ENCODE results near the gene EGFLAM.

The EGFLAM gene
- total RNA-seq = 0 to 0.26 reads per million in 2 donors

GRCh38 chr5:38258319-38259061 lies at the start of gene EGFLAM:
Gene EGFLAM (plus strand): TSS chr5:38258559. CDS start chr5:38258755, 196 bp downstream.
- DNase-seq = no peak

DNA sequence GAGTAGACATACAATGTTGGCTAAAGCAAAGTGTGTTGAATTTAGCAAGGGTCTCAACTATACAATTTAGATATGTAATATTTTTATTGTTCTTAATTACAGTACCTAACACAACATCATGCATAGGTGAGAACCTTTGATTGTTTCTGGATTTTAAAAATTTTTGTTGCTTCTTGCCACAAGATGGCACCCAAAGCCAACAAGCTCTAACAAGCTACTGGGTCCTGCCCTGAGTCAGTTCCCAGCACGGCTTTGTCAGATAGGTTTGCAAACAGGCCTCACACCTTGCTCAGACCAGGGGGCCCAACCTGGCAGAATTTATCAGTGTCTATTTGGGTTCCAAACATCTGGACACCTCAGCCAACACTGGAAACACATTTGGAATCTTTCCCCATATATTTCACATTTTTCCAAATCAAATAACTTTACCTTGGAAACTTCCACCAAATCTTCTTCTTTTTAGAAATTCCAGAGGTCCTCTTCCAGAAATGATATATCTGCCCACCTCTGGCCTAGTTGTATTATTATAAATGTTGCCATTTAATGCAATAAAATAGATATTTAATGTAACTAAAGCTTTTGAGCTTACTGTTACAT lies 49.5 kb upstream of the EGFLAM start:
- DNase-seq = no peak

GRCh38 chr5:38210676-38211353 lies 47.5 kb upstream of the EGFLAM start:
- DNase-seq = no peak

- DNase-seq = no peak
These were observed 47.0 kb upstream of the EGFLAM start for GRCh38 chr5:38211354-38211710.

- no peak for DNase-seq
These were observed 46.1 kb upstream of the EGFLAM start for GRCh38 chr5:38212307-38212706.

- no peak for DNase-seq
These were observed 32.3 kb upstream of the EGFLAM start for GRCh38 chr5:38226091-38226490.

DNA sequence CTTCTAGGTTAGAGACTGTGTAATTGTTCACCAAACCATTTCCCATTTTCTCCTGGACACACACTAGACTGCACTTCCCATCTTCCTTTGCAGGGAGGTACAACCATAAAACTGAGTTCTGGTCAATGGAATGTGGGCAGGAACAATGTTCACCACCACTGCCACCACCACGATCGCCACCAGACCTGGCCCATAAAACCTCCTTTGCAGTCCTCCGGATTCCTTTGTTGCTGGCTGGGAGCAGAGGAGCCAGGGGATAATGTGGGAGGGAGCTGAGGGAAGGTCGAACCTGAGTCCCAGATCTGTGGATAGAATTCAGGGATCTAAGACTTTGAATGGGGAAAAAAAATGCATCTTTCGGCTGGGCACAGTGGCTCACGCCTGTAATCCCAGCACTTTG lies 29.4 kb upstream of the EGFLAM start:
- DNase-seq = no peak

DNA sequence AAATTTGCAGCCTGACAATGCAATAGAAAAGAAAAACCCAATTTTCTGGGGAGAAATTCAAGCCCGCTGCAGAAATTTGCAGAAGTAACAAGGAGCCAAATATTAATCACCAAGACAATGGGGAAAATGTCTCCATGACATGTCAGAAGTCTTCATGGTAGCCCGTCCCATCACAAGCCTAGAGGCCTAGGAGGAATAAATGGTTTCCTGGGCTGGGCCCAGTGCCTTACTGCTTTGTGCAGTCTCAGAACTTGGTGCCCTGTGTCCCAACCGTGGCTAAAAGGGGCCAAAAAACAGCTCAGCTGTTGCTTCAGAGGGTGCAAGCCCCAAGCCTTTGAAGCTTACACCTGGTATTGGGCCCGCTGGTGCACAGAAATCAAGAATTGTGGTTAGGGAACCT lies 23.6 kb upstream of the EGFLAM start:
- no peak for DNase-seq

GRCh38 chr5:38237681-38238080 lies 20.7 kb upstream of the EGFLAM start:
- DNase-seq = no peak

DNA sequence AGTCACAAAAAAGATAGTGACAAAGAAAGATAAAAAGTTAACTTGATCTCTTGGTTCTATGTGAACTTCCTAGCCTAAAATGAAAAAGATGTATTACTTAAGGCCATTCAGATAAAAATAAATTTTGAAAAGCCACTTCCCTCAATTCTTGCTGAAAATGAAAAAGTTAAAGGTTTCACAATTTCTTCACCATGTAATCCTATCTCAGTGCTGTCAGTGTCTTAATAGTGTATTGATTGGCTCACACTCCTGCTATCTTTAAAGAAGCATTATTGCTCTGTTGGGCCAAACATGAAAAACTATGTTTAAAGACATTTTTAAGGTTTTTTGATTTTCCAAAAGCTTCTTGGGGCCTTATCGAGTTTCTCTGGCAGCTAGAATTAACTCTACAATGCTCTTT lies 18.1 kb upstream of the EGFLAM start:
- no peak for DNase-seq

- DNase-seq = no peak
These were observed 16.7 kb upstream of the EGFLAM start for GRCh38 chr5:38241655-38242054.

DNA sequence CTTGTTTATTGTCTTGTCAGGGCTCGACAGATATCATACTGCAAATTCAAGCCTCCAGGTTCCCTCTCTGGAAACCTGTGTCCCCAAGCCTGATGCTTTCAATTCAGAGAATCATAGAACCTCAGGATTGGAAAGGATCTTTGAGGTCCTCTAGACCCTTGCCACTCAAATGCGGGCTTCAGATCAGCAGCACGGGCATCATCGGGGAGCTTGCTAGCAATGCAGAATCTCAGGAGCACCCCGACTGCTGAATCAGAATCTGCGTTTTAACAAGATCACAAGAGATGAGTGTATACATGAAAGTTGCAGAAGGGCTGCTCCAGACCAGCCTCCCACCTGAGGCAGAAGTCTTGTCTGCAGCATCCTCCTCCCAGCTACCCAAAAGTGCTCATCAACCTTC lies 13.1 kb upstream of the EGFLAM start:
- DNase-seq = no peak

- no peak for DNase-seq
These were observed 9.1 kb upstream of the EGFLAM start for GRCh38 chr5:38249301-38249700.

DNA sequence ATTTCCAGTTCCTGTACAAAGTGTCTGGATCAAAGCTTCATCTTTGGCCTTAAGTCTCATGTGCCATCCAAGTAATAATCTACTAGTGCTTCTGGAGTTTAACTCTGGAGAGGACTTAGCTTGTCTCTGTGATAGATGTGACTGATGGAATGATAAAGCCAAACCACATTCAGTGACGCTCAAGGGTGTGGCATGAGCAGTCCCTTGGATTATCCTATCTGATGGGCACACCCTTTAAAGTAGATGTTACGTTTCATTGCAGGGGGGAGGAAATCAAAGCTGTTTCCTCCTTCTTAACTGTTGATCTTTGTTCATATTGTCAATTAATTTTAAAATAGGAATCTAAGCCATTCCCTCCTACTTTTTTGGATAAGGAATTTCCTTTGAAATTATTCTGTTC lies 8.5 kb upstream of the EGFLAM start:
- no peak for DNase-seq

DNA sequence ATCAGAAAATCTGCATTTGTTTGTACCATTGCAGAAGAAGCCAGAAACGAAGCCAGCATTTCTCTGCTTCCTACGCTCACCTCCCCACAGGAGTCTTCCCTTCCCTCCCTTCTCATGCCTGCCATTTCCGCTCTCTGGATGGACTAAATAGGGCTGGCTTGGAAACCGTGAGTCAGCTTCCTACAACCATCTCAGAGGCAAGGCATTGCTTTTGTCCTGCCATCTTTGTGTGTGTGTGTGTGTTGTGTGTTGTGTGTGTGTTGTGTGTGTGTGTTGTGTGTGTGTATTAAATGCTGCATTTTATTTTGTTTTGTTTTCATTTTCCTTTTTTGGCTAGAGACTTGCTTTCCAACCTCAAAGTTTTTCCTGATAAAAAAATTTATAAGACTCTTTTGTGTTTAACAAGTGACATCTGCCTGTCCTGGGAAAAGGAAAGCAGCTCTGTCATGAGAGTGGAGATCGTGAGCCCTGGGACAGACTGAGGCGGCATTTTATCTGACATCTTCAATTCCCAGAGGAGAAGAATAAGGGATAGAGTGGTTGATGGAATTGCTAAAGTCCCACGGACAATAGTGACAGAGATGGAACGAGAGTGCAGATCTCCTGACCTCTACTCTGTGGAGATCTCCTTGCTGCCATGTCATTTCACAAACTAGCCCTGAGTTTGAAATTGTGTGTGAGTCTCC lies 7.5 kb upstream of the EGFLAM start:
- no peak for DNase-seq

DNA sequence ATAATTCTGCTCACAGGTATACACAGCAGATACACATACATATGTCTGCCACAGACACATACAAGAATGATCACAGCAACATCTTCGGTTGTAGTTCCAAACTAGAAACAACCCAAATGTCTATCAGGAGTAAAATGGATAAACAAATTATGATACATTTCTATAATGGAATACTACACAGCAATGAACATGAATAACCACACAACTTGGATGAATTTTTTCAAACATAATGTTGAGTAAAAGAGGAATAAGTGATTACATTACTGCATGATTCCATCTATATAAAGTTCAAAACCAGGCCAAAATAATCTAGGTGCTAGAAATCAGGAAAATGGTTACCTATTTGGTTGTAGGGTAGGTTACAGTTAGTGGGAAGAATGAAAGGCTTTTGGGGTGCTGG lies 4.6 kb upstream of the EGFLAM start:
- no peak for DNase-seq

DNA sequence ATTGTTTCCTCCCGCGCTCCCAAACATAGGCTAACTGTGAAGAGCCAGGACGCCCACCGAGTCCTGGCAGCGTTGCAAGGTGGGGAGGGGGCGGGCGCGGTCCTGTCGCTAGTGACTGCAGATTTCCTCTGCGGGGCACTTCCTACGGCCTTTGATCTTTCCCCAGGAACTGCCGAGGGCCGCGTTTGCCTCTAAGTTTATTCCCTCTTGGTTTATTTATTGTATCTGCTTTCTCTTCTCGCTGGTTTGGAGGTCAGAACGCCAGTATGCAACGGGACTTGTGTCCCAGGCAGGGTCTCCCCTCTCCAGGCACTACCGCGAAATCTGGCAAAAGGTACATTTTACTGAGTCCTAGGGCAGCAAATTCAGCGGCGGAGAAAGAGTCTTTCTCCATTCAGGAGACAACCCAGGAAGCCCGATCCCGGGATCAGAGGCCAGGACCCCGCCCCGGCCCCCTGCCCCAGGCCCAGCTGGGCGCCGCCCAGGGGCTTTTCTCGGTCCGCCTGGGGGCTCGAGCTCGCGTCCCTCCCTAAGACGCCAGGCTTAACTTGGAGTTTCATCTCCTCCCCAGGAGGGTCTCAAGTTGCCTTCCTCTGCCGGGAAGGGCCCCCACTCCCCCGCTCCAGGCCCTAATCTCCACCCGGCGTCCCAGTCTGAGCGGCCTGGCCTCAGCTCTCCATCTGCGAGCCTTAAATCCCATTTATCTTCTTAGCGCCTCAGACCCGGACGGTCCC lies 884 bp upstream of the EGFLAM start:
- DNase-seq = no peak

- no peak for DNase-seq
These were observed 379 bp upstream of the EGFLAM start for GRCh38 chr5:38258042-38258318.

- no peak for DNase-seq
These were observed 876 bp downstream of the EGFLAM start for GRCh38 chr5:38259062-38259808.

GRCh38 chr5:38259809-38260160 lies 1.4 kb downstream of the EGFLAM start:
- DNase-seq = no peak

GRCh38 chr5:38263983-38264382 lies 5.6 kb downstream of the EGFLAM start:
- no peak for DNase-seq

- no peak for DNase-seq
These were observed 7.3 kb downstream of the EGFLAM start for GRCh38 chr5:38265546-38266179.
